ENCODE data around the gene SMCO1. TPM values are rescaled to one million over a fixed set of nuclear protein-coding genes. Genes with fewer than 3 reads are reported as not detected.

SMCO1 gene, protein sequence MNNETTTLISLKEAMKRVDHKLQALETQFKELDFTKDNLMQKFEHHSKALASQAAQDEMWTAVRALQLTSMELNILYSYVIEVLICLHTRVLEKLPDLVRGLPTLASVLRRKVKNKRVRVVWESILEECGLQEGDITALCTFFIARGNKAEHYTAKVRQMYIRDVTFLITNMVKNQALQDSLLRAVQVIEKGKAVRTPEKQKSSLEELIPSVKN
- not detected in 2 replicates for total RNA-seq
- long read RNA-seq = 0 reads

DNA sequence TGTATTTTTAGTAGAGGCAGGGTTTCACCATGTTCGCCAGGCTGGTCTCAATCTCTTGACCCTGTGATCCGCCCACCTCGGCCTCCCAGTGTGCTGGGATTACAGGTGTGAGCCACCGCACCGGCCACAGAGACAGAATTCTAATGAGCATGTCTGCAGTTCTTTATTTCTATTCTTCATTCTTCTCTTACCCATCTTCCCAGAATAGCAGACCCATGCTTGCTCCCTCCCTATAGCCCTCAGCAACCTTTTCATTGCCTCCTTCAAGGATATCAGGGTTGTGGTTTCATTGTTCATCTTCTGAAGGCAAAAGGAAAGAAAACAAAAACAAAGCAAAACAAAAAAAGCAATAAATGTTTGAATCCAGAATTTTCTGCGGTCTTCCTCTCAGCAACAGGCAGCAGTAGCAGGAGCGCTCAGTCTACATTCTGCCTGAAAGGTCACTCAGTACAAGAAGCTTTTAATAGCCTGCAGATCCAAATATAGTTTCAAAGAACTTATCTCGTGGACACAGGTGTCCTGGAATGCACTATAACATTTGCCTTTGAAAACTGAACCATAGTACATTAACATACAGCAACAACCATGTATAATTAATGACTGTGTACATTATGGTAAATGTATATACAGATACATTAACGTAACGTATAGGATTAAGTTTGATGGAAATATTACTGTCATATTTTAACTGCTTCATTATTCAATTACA lies at the start of gene SMCO1:
Gene SMCO1 (minus strand): TSS at position 434 of the 709 bp plus-strand sequence. CDS start 137 bp downstream, at position 297.
- H3K4me1 Mint-ChIP-seq (ENCODE audit: unreplicated experiment) = no peaks in the 10 kb centered on the region
- H3K27me3 Mint-ChIP-seq (ENCODE audit: unreplicated experiment) = peaks cover 5% of the 10 kb centered on the region
- no peak for DNase-seq (ENCODE audit: extremely low spot score, unreplicated experiment)
- H3K4me3 Mint-ChIP-seq (ENCODE audit: unreplicated experiment) = no peak within 1 kb of the TSS
- H3K9me3 Mint-ChIP-seq (ENCODE audit: unreplicated experiment) = no peaks in the 10 kb centered on the region
- no peak for TF ChIP-seq CTCF (IDR thresholded peaks at IDR 0.05)
- no peaks in the 10 kb centered on the region for H3K36me3 Mint-ChIP-seq (ENCODE audit: unreplicated experiment)
- no peak within 1 kb of the TSS for H3K27ac Mint-ChIP-seq (ENCODE audit: unreplicated experiment)

GRCh38 chr3:196563721-196564225 lies 48.6 kb upstream of the SMCO1 start:
- Mint-ChIP-seq H3K9me3 (ENCODE audit: unreplicated experiment) (no peaks in the 10 kb centered on the region), H3K4me3 (ENCODE audit: unreplicated experiment) (no peak overlapping the region), H3K4me1 (ENCODE audit: unreplicated experiment) (peaks cover 9% of the 10 kb centered on the region), H3K27me3 (ENCODE audit: unreplicated experiment) (no peaks in the 10 kb centered on the region), H3K27ac (ENCODE audit: unreplicated experiment) (no peak overlapping the region), H3K36me3 (ENCODE audit: unreplicated experiment) (peaks cover 8% of the 10 kb centered on the region)
- TF ChIP-seq CTCF (IDR thresholded peaks at IDR 0.05) = no peak
- no peak for DNase-seq (ENCODE audit: extremely low spot score, unreplicated experiment)

GRCh38 chr3:196559826-196560225 lies 44.7 kb upstream of the SMCO1 start:
- peaks cover 6% of the 10 kb centered on the region for H3K36me3 Mint-ChIP-seq (ENCODE audit: unreplicated experiment)
- no peak overlapping the region for H3K27ac Mint-ChIP-seq (ENCODE audit: unreplicated experiment)
- no peak for DNase-seq (ENCODE audit: extremely low spot score, unreplicated experiment)
- no peaks in the 10 kb centered on the region for H3K9me3 Mint-ChIP-seq (ENCODE audit: unreplicated experiment)
- H3K27me3 Mint-ChIP-seq (ENCODE audit: unreplicated experiment) = no peaks in the 10 kb centered on the region
- peaks cover 3% of the 10 kb centered on the region for H3K4me1 Mint-ChIP-seq (ENCODE audit: unreplicated experiment)
- no peak for TF ChIP-seq CTCF (IDR thresholded peaks at IDR 0.05)
- H3K4me3 Mint-ChIP-seq (ENCODE audit: unreplicated experiment) = no peak overlapping the region

DNA sequence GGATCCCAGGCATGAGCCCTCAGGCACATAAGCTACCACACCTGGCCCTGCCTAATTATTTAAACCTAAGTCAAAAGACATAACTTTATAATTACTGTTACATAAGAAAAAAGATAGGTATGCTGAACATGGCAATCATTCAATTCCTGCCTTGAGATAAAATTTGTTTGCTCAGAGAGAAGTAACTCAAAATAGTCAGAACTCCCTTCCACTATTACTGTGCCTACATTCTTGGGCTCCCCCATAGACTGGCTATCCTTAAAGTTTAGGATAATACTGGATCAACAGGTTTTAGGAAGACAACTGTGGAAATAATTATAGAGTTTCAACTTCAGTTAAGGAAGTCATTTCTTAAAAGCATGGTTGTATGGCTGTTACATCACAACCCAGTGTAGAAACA lies 43.3 kb upstream of the SMCO1 start:
- DNase-seq (ENCODE audit: extremely low spot score, unreplicated experiment) = no peak
- no peaks in the 10 kb centered on the region for H3K27me3 Mint-ChIP-seq (ENCODE audit: unreplicated experiment)
- H3K4me3 Mint-ChIP-seq (ENCODE audit: unreplicated experiment) = no peak overlapping the region
- no peaks in the 10 kb centered on the region for H3K4me1 Mint-ChIP-seq (ENCODE audit: unreplicated experiment)
- no peaks in the 10 kb centered on the region for H3K9me3 Mint-ChIP-seq (ENCODE audit: unreplicated experiment)
- no peak for TF ChIP-seq CTCF (IDR thresholded peaks at IDR 0.05)
- H3K36me3 Mint-ChIP-seq (ENCODE audit: unreplicated experiment) = peaks cover 6% of the 10 kb centered on the region
- no peak overlapping the region for H3K27ac Mint-ChIP-seq (ENCODE audit: unreplicated experiment)

GRCh38 chr3:196557236-196557635 lies 42.1 kb upstream of the SMCO1 start:
- DNase-seq (ENCODE audit: extremely low spot score, unreplicated experiment) = no peak
- no peak overlapping the region for H3K4me3 Mint-ChIP-seq (ENCODE audit: unreplicated experiment)

More at GRCh38 chr3:196557236-196557635, 42.1 kb upstream of the SMCO1 start:
- Mint-ChIP-seq H3K27ac (ENCODE audit: unreplicated experiment) (no peak overlapping the region), H3K27me3 (ENCODE audit: unreplicated experiment) (no peaks in the 10 kb centered on the region), H3K9me3 (ENCODE audit: unreplicated experiment) (no peaks in the 10 kb centered on the region), H3K36me3 (ENCODE audit: unreplicated experiment) (peaks cover 6% of the 10 kb centered on the region), H3K4me1 (ENCODE audit: unreplicated experiment) (no peaks in the 10 kb centered on the region)
- no peak for TF ChIP-seq CTCF (IDR thresholded peaks at IDR 0.05)
